ENCODE measurements around the gene HEATR5B. TPM values are rescaled to one million over a fixed set of nuclear protein-coding genes. Genes with fewer than 3 reads are reported as not detected.

Gene HEATR5B
- total RNA-seq, 1 donor: 27.6 TPM

- H3K4me3 ChIP-seq (ENCODE audit: low read depth, low read length): no peak overlapping the region
- no peak for TF ChIP-seq CTCF (IDR thresholded peaks at IDR 0.05; ENCODE audit: insufficient read depth, low read depth, low read length)
- no peak for DNase-seq (ENCODE audit: low read depth)
Observed at GRCh38 chr2:37080266-37080665, 3.9 kb downstream of the HEATR5B start.

- no peak for DNase-seq (ENCODE audit: low read depth)
- H3K4me3 ChIP-seq (ENCODE audit: low read depth, low read length): no peak overlapping the region
- TF ChIP-seq CTCF (IDR thresholded peaks at IDR 0.05; ENCODE audit: insufficient read depth, low read depth, low read length): no peak
Observed at GRCh38 chr2:37070931-37071330, 13.2 kb downstream of the HEATR5B start.

GRCh38 chr2:37068686-37069085, 15.5 kb downstream of the HEATR5B start:
- DNase-seq (ENCODE audit: low read depth): no peak
- no peak overlapping the region for H3K4me3 ChIP-seq (ENCODE audit: low read depth, low read length)
- no peak for TF ChIP-seq CTCF (IDR thresholded peaks at IDR 0.05; ENCODE audit: insufficient read depth, low read depth, low read length)

GRCh38 chr2:37061776-37062175, 22.4 kb downstream of the HEATR5B start:
- no peak for TF ChIP-seq CTCF (IDR thresholded peaks at IDR 0.05; ENCODE audit: insufficient read depth, low read depth, low read length)
- H3K4me3 ChIP-seq (ENCODE audit: low read depth, low read length): no peak overlapping the region
- DNase-seq (ENCODE audit: low read depth): no peak

- no peak overlapping the region for H3K4me3 ChIP-seq (ENCODE audit: low read depth, low read length)
- no peak for DNase-seq (ENCODE audit: low read depth)
Observed at GRCh38 chr2:37061013-37061711, 23.0 kb downstream of the HEATR5B start.

GRCh38 chr2:37060446-37060845, 23.7 kb downstream of the HEATR5B start:
- H3K4me3 ChIP-seq (ENCODE audit: low read depth, low read length): no peak overlapping the region
- no peak for DNase-seq (ENCODE audit: low read depth)
- TF ChIP-seq CTCF (IDR thresholded peaks at IDR 0.05; ENCODE audit: insufficient read depth, low read depth, low read length): no peak

More at GRCh38 chr2:37061013-37061711, 23.0 kb downstream of the HEATR5B start:
- TF ChIP-seq CTCF (IDR thresholded peaks at IDR 0.05; ENCODE audit: insufficient read depth, low read depth, low read length): no peak

GRCh38 chr2:37059841-37060240, 24.3 kb downstream of the HEATR5B start:
- TF ChIP-seq CTCF (IDR thresholded peaks at IDR 0.05; ENCODE audit: insufficient read depth, low read depth, low read length): no peak
- DNase-seq (ENCODE audit: low read depth): no peak
- no peak overlapping the region for H3K4me3 ChIP-seq (ENCODE audit: low read depth, low read length)

Data from fibroblast of villous mesenchyme (primary cell).